Esophagus squamous epithelium (tissue), 5 donors: Measurements from ENCODE around the gene FAR1. TPM values are rescaled to one million over a fixed set of nuclear protein-coding genes. Genes with fewer than 3 reads are reported as not detected.

ENCODE experiments used
- DNase-seq: peaks from one replicate; lab custom pipeline; 2025; lab: John Stamatoyannopoulos, UW
- H3K27ac ChIP-seq, 4 donors: fragments of 200-600 bp; sonication (generic); one replicate each; pipeline ENCODE4 v1.5.1; 2016 to 2019; ENCODE audit warnings: mild to moderate bottlenecking in 1 of 4
- H3K27me3 ChIP-seq, 4 donors: fragments of 200-600 bp; sonication (generic); 1 replicate in 3 of 4; 2 replicates in 1 of 4; pipeline versions ENCODE4 v1.5.1 to v1.6.0; 2017 to 2021; ENCODE audit warnings: antibody characterized with exemption in 1 of 4
- H3K36me3 ChIP-seq, 3 donors: fragments of 200-600 bp; sonication (generic); one replicate each; pipeline ENCODE4 v1.5.1; 2016 to 2019
- H3K4me1 ChIP-seq, 3 donors: fragments of 200-600 bp; sonication (generic); one replicate each; pipeline ENCODE4 v1.5.1; 2017 to 2019
- H3K4me3 ChIP-seq, 4 donors: fragments of 200-600 bp; sonication (generic); 1 replicate in 3 of 4; 2 replicates in 1 of 4; pipeline ENCODE4 v1.5.1; 2016 to 2019; ENCODE audit warnings: mild to moderate bottlenecking in 2 of 4, moderate library complexity in 1 of 4
- H3K9me3 ChIP-seq, 3 donors: fragments of 200-600 bp; sonication (generic); one replicate each; pipeline ENCODE4 v1.5.1; 2016 to 2019
- POLR2A ChIP-seq, 4 donors: fragments of 450-650 bp; IDR thresholded peaks; one replicate each; pipeline ENCODE4 v1.6.1; 2017; ENCODE audit warnings: antibody characterized with exemption in 4 of 4, mild to moderate bottlenecking in 4 of 4, moderate library complexity in 3 of 4
- WGBS, 2 donors: methylation state at CpG; one replicate each; pipeline ENCODE4 v1.1.5; 2018; 5-methylcytosine and 5-hydroxymethylcytosine counted together
- intact Hi-C: fragments of 100-400 bp; cut with DNase I; formaldehyde crosslinking; loops from one replicate; pipeline ENCODE4 v1.15.0; 2022
- total RNA-seq, 4 donors: library from RNA; depleted of rRNA; stranded (reverse); fragments of >200 nt; gene quantifications; one replicate each; pipeline ENCODE4 v1.1.0, GENCODE V29; 2016
- TF ChIP-seq, protein P1 (sequence below), 6 experiments: fragments of 450-650 bp in 4 of 6; fragments of 200-600 bp in 2 of 6; sonication (generic) in 2 of 6; IDR thresholded peaks; one replicate each; pipeline ENCODE4 v1.5.1; 2016 to 2019; ENCODE audit warnings: antibody characterized with exemption in 6 of 6, mild to moderate bottlenecking in 4 of 6, moderate library complexity in 4 of 6
- donor health status: DM: yes; HTN: yes; CAD: no.

FAR1 gene
- total RNA-seq, 4 donors from 2014 or later, result 78.2 to 135 (median 98.6) TPM

DNA sequence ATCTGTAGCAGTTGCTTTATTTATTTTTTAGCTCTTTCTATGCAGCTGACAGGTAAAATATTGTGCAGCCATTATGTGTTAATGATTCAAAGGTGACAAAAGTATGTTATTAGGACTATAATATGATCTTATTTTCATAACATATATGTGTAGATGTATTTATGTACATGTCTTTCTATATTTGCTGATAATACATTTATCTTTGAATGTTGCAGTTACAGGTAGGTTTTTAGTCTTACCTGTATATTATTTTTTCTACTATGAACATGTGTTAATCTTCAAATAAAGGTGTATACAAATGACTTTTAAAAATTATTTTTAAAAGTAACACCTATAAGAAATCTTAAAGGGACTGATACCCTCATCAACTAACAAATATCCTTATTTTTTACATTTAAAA is 33.6 kb downstream of the FAR1 start:
- DNase-seq, result no peak
- H3K4me3 ChIP-seq, result no peak overlapping the region
- no peak for TF ChIP-seq POLR2A (IDR thresholded peaks at IDR 0.05)
- H3K9me3 ChIP-seq, result no peaks in the 10 kb centered on the region
- H3K36me3 ChIP-seq, result peaks cover 0 to 96% (median 0%) of the 10 kb centered on the region in 3 donors
- H3K27me3 ChIP-seq, result no peaks in the 10 kb centered on the region
- intact Hi-C loops, result no loop called here
- no peak overlapping the region for H3K27ac ChIP-seq
- H3K4me1 ChIP-seq, result no peaks in the 10 kb centered on the region

DNA sequence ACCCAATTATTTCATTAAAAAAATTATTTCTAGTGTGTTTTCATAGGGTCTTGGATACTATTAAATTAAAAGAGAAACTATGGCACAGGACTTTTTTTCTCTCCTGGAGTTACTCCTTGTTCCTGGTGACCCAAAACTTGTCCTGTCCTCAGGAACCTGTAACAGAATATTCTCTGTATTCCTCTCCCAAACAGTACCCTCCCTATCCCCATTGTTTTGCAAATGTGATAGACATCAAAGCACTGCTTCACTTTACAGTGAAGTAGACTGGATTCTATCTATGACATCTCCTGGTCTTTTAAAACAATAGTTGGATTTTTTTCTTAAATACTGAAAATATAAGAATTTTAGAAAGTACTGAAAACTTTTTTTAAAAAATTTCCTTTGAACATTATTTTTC is 37.2 kb downstream of the FAR1 start:
- Histone ChIP-seq H3K4me1 (no peaks in the 10 kb centered on the region), H3K4me3 (no peak overlapping the region), H3K9me3 (no peaks in the 10 kb centered on the region), H3K27me3 (no peaks in the 10 kb centered on the region), H3K27ac (no peak overlapping the region), H3K36me3 (peaks cover 0 to 97% (median 4%) of the 10 kb centered on the region in 3 donors)
- no peak for TF ChIP-seq POLR2A (IDR thresholded peaks at IDR 0.05)
- TF ChIP-seq, protein P1, sequence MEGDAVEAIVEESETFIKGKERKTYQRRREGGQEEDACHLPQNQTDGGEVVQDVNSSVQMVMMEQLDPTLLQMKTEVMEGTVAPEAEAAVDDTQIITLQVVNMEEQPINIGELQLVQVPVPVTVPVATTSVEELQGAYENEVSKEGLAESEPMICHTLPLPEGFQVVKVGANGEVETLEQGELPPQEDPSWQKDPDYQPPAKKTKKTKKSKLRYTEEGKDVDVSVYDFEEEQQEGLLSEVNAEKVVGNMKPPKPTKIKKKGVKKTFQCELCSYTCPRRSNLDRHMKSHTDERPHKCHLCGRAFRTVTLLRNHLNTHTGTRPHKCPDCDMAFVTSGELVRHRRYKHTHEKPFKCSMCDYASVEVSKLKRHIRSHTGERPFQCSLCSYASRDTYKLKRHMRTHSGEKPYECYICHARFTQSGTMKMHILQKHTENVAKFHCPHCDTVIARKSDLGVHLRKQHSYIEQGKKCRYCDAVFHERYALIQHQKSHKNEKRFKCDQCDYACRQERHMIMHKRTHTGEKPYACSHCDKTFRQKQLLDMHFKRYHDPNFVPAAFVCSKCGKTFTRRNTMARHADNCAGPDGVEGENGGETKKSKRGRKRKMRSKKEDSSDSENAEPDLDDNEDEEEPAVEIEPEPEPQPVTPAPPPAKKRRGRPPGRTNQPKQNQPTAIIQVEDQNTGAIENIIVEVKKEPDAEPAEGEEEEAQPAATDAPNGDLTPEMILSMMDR (IDR thresholded peaks at IDR 0.05), result no peak
- DNase-seq, result no peak
- intact Hi-C loops, result no loop called here

- Histone ChIP-seq H3K9me3 (no peaks in the 10 kb centered on the region), H3K27me3 (no peaks in the 10 kb centered on the region), H3K4me3 (no peak overlapping the region), H3K27ac (no peak overlapping the region), H3K4me1 (no peaks in the 10 kb centered on the region), H3K36me3 (peaks cover 0 to 99% (median 3%) of the 10 kb centered on the region in 3 donors)
- no peak for DNase-seq
- TF ChIP-seq, protein P1 (IDR thresholded peaks at IDR 0.05), result no peak
- TF ChIP-seq POLR2A (IDR thresholded peaks at IDR 0.05), result no peak
- intact Hi-C loops, result no loop called here
- 81 to 92% methylated on average over 2 of the region's 2 CpGs for WGBS, 2 donors
These were observed 45.5 kb downstream of the FAR1 start for GRCh38 chr11:13713982-13714381.

DNA sequence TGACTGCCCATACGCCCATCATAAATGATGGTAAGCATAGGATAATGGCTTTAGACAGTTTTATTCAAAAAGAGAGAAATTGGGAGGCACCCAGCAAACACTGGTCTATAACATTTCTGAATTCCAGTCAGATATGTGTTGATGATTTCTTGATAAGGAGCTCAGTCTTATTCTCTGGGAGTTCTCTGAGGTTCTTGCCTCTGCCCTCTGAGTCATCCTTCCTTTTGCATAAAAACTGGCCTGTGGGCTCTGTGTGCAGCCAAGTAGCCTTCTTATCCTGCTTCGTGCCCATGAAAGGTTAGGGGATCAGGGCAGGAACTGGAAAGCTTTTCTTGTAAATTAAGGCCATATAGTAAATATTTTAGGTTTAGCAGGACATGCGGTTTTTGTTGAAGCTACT is 48.9 kb downstream of the FAR1 start:
- intact Hi-C loops, result no loop called here
- WGBS, 2 donors, result 65 to 92% methylated on average over 3 of the region's 3 CpGs
- peaks cover 0 to 94% (median 3%) of the 10 kb centered on the region in 3 donors for H3K36me3 ChIP-seq

DNA sequence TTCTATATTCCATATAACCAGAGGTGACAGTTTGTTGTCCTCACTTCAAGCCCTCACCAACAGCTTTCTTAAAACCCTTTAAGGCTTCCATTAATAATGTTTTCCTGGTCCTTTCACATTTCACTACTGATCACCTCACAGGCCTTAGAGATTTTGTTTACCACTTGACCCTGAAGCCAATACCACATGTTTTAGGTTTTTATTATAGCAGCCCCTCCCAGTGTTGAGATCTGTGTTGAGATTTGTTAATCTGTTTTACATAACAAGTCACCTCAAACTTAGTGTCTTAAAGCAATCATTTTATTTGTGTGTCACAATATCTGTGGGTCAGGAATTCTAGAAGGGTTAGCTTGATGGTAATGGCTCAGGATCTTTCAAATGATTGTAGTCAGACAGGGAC is 49.9 kb downstream of the FAR1 start:
- Histone ChIP-seq H3K27ac (no peak overlapping the region), H3K9me3 (no peaks in the 10 kb centered on the region), H3K4me3 (no peak overlapping the region), H3K4me1 (no peaks in the 10 kb centered on the region), H3K27me3 (no peaks in the 10 kb centered on the region), H3K36me3 (peaks cover 0 to 94% (median 8%) of the 10 kb centered on the region in 3 donors)
- intact Hi-C loops, result no loop called here
- no peak for TF ChIP-seq POLR2A (IDR thresholded peaks at IDR 0.05)
- TF ChIP-seq, protein P1 (IDR thresholded peaks at IDR 0.05), result no peak
- no peak for DNase-seq

More for the DNA sequence above, 48.9 kb downstream of the FAR1 start:
- Histone ChIP-seq H3K4me3 (no peak overlapping the region), H3K27ac (no peak overlapping the region), H3K4me1 (no peaks in the 10 kb centered on the region), H3K27me3 (no peaks in the 10 kb centered on the region), H3K9me3 (no peaks in the 10 kb centered on the region)
- no peak for TF ChIP-seq POLR2A (IDR thresholded peaks at IDR 0.05)
- TF ChIP-seq, protein P1 (IDR thresholded peaks at IDR 0.05), result no peak
- DNase-seq, result no peak

DNA sequence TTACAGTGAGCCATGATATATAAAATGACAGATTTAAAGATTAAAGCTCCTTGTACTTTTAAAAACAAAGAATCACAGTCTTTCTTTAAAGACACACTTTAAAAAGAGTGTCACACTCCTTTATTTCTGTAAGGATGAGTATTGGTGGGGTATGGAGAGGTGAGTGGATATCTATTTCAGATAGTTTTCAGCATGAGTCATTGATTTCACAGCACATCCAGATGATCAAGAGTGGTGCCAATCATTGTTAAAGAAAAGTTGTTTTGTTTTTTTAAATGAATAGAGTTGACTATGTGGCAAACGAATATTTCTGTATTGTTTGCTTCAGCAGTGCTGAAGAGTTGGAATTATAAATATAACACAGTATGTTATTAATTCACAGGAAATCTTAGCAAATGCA is 52.5 kb downstream of the FAR1 start:
- H3K36me3 ChIP-seq, result peaks cover 0 to 92% (median 8%) of the 10 kb centered on the region in 3 donors
- H3K4me3 ChIP-seq, result no peak overlapping the region
- no peaks in the 10 kb centered on the region for H3K27me3 ChIP-seq
- DNase-seq, result no peak
- WGBS, 2 donors, result 30 to 33% methylated on average over 1 of the region's 1 CpG
- no peaks in the 10 kb centered on the region for H3K9me3 ChIP-seq
- no peak overlapping the region for H3K27ac ChIP-seq
- intact Hi-C loops, result no loop called here
- TF ChIP-seq, protein P1 (IDR thresholded peaks at IDR 0.05), result no peak
- TF ChIP-seq POLR2A (IDR thresholded peaks at IDR 0.05), result no peak
- no peaks in the 10 kb centered on the region for H3K4me1 ChIP-seq
